Fibroblast of villous mesenchyme (primary cell): ENCODE results near the gene BEGAIN. TPM values are rescaled to one million over a fixed set of nuclear protein-coding genes. Genes with fewer than 3 reads are reported as not detected.

ENCODE experiments used
- DNase-seq: peaks from one replicate; pipeline ENCODE4 v3.0.0-alpha.2; 2010; ENCODE audit warnings: low read depth
- H3K4me3 ChIP-seq: 2 replicates; pipeline ENCODE4 v1.5.1; 2011; ENCODE audit warnings: low read depth, mild to moderate bottlenecking, low read length
- CTCF ChIP-seq: IDR thresholded peaks from 2 replicates; pipeline ENCODE4 v1.5.1; 2012; ENCODE audit warnings: low read depth, mild to moderate bottlenecking, low read length; ENCODE audit not compliant: insufficient read depth
- small RNA-seq: library from RNA; depleted of rRNA; stranded (forward); fragments of <200 nt; gene quantifications from one replicate; pipeline ENCODE3, GENCODE V24; 2012
- total RNA-seq: library from RNA; depleted of rRNA; stranded (reverse); fragments of >200 nt; gene quantifications from 2 replicates; pipeline ENCODE4 v1.2.3, GENCODE V29; 2012

Gene BEGAIN
- total RNA-seq, 1 donor: not detected

- no peak for DNase-seq
- no peak for TF ChIP-seq CTCF
- H3K4me3 ChIP-seq: no peak overlapping the region
Measured at GRCh38 chr14:100495917-100496316, 91.3 kb downstream of the BEGAIN start.

GRCh38 chr14:100494645-100495044, 92.6 kb downstream of the BEGAIN start:
- no peak overlapping the region for H3K4me3 ChIP-seq
- DNase-seq: no peak
- no peak for TF ChIP-seq CTCF

GRCh38 chr14:100490252-100490651, 97.0 kb downstream of the BEGAIN start:
- TF ChIP-seq CTCF: no peak
- no peak overlapping the region for H3K4me3 ChIP-seq
- DNase-seq: no peak

- TF ChIP-seq CTCF: no peak
- DNase-seq: peak; percentile 2
- no peak overlapping the region for H3K4me3 ChIP-seq
Measured at GRCh38 chr14:100488057-100488456, 99.2 kb downstream of the BEGAIN start.

- no peak for TF ChIP-seq CTCF
- no peak overlapping the region for H3K4me3 ChIP-seq
- DNase-seq: no peak
Measured at GRCh38 chr14:100487304-100487703, 99.9 kb downstream of the BEGAIN start.

Small RNA genes lying within 50 kb of the gene (small RNA-seq; reads per million reads assigned to genes)
- not detected for gene RN7SKP92

Other genes starting within 250 kb of the BEGAIN start
- gene WDR25, start 210.9 kb downstream of the BEGAIN start, total RNA-seq: 15.1 and 17.7 TPM in 2 replicates
- gene DLK1, start 139.5 kb upstream of the BEGAIN start, total RNA-seq: not detected in 2 replicates
- 120 and 187 TPM in 2 replicates for gene MEG3, start 238.7 kb upstream of the BEGAIN start, total RNA-seq